SK-N-DZ (cell line): Measurements from ENCODE around the gene ARFGAP2.

Experiments
- DNase-seq: peaks from one replicate; pipeline ENCODE4 v3.0.0-alpha.2; 2015; ENCODE audit warnings: low spot score

ARFGAP2 gene

DNA sequence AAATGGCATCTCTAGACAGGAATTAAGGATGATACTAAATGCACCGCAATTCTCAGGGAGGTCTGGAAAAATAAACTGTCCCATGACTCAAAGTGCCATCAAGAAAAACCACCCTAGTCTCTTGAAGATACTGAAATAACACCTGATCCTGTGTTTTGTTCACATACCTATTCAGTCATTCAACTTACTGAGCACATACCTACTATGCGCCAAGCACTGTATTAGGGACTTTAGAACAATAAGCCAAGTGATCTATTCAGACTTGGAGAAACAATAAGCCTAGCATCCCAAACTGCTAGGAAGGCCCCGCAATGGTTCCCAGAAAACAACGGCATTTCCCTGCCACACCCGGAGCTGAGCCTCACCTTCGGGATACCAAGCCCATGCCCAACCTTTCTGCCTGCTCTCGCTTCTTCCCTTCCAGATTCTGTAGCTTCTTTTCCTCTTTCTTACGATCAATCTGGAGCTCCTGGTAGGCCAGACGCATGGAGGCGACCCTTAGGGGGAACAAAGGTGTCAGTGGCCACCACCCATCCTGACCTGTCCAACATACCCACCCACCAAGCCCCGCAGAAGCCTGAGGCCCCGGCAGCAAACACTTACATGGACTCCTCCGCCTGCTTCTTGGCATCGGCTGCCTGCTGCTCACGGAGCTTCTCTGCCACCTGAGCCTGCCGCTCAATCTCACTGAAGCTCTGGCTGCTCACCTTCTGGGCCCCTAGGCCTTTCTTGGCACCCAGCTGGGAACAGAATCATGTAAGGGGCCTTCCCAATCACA lies 5.4 kb downstream of the ARFGAP2 start:
- DNase-seq = no peak

DNA sequence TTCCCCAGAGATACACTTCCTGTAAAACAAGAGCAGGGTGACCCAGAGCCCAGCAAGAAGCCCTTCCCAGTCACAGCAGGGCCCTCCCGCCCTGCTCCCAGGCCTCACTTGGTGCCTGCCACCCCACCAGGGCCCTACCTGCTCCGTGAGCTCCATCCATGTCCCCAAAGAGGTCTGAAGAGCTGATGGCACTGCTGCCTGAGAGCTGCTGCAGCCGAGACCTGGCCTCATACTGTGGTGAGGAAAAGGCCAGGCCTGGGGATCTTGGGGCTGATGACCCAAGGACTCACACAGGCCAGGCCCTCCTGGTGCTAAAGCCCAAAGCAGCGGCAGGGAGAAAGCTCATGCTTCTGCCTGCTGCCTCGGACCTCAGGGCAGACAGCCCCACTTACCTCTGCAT lies 10.3 kb downstream of the ARFGAP2 start:
- no peak for DNase-seq

DNA sequence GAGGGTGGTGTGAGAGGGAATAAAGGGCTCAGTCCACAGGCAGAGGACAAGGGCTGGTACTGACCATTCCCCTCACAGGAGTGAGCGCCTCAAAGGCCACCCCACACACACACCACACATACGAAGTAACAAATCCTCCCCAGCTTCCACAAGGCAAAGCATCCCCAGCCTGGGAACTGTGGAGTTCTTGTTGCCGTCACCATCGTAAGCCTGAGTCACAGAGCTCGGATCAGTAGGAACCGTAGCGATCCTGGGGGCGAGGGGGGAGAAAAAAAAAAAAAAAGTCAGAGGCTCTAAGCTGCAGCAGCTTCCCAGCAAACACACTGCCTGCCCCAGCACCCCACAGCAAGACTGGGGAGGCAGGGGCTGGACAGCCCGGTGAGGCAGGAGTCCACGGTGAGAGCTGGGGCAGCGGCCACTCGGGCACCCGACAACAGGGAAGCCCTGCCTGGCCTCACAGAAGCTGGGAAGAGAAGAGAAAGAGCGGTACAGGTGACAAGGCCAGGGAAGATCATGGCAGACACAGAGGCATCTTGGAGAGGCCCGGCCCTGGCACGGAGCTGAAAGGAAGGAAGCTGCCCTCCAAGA lies 11.3 kb downstream of the ARFGAP2 start:
- no peak for DNase-seq

DNA sequence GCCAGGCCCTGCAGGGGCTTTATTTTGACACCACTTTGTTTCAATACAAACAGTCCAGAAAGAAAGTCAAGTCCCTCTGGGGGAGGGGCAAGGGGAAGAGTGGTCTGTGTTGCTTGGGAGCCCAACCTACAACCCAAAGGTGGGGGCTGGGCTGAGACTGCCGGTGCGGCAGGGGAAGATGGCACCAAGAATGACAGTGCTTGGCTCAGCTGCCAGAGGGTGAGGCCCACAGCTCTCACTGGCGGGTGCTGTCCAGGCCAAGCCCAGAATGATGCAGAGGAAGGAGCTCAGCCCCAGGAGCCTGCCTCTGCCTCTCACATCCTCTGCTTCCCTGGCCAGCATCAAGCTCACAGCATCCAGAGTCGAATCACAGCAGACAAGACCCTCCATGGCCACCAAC lies 12.4 kb downstream of the ARFGAP2 start:
- DNase-seq = no peak

DNA sequence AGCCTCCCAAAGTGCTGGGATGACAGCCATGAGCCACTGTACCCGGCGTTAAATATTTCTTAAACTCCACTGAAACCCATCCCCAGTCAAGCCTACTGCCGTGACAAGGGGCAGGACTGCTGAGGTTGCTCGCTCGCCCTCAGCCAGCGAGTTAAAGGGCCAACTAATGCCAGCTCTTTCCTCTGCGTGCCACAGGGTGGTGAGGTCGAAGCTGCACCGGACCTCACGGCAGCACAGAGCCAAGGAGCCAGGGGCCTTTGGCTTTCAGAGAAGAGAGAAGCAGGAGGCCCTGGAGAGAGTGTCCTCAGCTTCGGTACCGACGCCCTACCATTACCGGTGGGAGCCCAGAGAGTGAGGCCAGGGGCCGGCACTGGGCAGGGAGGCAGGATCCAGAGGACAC lies 12.8 kb downstream of the ARFGAP2 start:
- DNase-seq = no peak

DNA sequence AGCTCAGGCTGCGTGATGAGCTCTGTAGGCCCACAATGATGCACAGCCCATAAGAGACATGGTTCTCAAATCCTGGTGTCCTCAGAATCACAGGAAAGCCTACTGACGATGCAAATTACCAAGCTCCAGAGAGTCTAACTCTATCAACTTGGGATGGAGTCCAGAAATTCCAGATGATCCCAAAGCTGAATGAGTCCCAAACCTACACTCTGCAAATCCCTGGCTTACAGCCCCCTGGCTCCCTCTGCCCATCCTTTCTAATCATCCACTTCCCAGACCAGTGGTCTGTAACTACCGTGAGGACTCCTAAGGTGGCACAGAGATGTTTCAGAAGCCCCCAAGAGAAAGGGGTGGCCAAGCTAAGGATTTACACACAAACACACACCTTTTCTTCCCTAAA lies 13.5 kb downstream of the ARFGAP2 start:
- no peak for DNase-seq

DNA sequence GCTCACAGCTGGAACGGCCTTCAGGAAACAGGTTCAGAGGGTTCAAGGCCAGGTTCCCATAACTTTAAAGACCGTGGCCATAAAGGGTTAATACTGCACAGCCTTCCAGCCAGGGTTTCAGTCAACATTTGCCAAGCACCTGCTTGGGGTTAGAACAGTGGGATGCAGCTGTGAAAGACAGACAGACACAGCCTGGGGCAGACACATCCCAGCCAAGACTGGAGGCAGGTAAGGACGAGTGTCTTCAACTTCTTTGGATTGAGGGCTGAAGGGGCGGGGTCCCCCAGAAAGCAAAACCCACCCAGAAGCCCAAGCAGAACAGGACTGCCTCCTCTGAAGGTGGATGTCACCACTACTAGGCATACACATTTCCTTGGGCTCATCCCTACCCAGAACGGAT lies 14.3 kb downstream of the ARFGAP2 start:
- DNase-seq = no peak

DNA sequence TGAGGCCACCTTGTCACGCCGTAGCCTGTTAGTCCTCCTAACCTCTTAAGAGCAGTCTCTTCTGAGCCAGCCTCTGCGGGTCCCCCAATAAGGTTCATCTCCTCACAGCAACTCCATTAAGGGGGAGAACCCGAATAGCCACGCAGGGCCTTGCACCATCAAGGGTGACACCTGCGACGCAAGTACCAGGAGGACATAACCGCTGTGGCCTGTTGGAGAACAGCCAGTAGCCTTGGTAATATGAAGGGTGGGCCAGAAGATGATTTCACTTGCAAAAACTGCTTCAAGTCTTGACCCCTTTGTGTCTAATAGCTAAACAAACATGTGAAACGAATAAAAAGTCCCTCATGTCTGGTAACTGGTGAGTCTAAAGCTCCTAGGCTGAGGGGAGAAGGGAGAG lies 14.8 kb downstream of the ARFGAP2 start:
- DNase-seq = no peak

DNA sequence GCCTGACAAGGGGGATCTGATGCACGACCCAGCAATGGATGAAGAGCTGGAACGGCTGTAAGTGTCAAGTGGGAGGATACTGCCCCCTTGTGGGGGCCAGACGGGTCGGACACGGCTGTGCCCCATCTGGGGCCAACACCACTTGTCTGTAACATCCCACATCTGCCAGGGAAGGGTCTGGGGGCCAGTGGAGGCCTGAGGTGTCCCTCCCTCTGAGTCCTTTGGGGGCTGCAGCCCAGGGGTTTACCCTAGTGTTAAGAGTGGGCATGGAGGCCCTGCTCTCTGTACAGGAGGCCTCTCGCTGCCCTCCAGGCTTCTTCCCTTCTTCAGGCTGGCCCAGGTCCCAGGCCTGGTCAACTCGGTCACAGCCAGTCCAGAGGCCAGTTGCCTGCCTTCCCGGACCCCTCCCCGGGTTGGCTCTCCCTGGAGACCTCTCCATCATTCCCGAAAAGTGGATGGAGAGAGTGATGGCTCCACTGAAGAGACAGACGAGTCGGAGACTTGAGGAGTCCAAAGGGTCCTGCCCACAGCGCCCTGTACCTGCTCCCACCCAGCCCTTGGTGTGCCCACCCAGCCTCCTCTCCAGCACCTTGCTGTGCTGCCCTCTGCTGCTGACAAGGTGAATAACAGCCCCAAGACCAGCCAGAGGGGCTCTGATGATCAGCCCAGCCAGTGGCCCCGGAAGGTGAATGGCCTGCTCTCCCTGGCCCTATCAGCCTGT lies 15.4 kb downstream of the ARFGAP2 start:
- DNase-seq = peak; percentile 71

DNA sequence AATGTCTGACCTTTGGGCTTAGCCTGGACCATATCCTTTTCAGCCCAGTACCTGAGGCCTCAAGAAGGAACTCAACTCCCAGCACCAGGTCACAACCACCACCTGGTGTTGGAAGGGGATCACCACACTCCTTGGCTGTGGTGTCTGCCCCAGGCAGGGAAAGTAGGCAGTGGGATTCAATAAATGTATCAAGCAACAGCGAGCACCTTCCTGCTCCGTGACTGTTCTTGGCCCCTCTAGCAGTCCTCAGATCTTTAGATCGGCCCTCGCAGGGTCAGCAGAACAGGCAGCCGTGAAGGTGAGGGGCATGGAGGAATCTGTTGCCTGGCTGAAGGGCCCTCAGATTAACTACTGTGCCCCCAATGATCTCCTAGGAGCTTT lies 15.9 kb downstream of the ARFGAP2 start:
- DNase-seq = no peak

DNA sequence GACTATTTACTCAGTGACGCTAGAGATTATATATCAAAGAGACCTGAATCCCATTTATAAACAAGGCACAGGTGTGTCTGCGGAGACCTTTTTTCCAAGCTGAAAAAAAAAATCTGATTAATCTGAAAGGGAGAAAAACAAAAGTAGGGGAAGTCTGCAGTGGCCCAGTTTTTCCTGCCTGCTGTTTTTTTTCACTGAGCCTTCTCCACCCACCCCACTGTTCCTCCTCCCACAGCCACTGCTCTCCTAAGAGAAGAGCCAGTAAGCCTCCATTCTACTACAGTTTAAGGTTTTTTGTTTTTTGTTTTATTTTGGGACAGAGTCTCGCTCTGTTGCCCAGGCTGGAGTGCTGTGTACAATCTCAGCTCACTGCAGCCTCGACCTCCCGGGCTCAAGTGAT lies 18.4 kb downstream of the ARFGAP2 start:
- DNase-seq = no peak

DNA sequence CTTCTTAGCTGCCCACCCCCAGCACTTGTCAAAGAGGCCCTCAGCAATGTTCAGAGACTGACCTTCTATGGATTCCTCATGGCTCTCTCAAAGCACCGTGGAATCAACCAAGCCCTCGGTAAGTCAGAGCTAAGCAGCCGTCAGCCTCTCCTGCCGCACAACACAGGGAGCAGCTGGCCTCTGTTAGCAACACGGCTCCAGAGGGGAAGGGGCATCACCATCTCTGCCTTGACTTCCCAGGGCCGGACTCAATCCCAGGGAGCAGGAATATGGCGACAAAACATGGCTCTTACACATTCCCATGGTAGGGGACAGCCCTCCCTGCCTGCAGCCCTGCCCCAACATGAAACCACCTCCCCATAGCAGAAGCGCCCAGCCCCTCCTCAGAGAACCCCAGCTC lies 18.9 kb downstream of the ARFGAP2 start:
- no peak for DNase-seq

DNA sequence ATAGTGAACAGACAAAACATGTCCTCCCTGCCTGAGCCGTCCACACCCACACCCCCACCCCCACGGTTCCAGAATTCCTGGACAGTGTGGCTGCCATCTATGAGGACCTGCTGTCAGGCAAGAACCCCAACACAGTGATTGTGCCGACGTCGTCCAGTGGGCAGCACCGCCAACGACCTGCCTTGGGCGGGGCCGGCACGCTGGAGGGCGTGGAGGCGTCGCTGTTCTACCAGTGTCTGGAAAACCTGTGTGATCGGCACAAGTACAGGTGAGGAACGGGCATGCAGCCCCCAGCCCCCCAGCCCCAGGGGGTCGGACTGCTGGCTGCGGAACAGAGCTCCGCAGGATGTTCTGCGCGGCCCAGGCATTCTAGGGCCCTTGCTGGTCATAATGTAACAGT lies 19.7 kb downstream of the ARFGAP2 start:
- DNase-seq = no peak

DNA sequence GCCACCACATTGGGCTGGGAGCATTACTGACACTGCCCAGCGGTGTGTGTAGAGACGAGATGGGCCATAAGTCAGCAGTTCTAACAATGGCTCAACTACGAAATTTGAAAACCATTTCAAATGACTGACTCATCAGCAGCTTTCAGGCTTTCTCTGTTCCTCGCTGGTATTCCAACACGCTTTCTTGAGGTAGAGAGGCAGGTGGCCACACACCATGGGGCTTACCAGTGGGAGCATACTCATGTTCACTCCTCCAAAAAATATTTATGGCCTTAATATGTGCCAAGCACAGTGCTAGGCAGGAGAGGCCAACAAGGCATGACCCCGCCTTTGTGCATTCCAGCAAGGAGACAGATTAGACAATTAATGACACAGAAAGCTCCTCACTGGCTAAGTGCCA lies 20.3 kb downstream of the ARFGAP2 start:
- DNase-seq = no peak

DNA sequence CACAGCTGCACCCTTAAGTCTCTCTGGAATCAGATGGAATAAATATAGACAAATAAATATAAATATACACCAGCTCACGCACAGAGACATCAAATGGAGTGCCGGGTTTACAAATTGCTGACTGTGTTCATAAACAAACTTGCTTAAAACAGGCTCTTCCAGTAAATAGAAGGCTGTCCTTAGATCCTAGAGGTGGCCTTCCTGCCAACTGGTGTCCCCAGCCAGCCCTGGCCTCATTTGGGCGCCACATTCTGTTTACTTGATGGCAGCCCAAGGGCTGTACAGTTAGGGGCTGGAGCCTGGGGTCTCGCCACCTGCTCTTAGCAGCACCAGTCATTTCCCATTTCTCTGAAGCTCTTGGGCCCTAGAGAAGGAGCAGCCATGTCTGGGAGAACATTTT lies 20.8 kb downstream of the ARFGAP2 start:
- no peak for DNase-seq

DNA sequence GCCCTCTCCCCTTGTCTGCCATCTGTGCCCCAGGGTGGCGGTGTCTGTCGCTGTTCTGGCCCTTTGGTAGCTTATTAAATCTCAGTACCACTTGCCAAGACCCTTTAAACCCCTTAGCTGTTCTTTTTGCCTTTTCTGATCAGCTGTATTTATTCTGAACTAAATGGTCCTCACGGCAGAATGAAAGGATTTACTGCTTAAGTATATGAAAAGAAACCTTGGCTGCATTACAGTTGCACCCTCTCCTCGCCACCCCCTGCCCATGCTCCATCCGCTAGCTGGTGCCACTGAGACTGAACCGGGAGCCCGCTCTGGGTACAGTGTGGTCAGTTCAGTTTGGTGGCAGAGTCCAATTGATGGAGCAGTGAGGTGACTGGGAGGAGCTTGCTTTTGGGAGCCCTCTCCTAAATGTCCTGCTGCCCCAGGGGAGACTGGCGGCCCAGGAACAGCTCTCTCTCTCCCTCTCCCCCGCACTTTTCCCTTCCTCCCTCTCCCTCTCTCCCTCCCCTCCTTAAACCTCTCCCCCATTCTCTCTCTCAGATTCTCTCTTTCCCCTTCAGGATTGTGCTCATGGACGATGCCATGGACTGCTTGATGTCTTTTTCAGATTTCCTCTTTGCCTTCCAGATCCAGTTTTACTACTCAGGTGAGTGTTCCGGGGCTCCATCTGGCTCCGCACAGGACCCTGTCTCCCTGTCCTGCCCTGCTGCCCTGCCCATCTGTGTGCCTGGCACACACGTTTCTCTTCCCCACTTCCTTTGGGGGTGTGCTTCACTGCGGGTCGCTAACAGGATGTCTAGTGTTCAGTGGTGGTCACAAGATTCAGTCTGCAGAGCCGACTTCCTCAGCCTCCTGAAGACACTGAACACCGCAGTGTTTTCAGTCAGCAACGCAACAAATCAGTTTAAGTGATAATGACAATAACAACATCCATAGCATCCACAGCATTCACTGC lies 21.8 kb downstream of the ARFGAP2 start:
- DNase-seq = no peak

DNA sequence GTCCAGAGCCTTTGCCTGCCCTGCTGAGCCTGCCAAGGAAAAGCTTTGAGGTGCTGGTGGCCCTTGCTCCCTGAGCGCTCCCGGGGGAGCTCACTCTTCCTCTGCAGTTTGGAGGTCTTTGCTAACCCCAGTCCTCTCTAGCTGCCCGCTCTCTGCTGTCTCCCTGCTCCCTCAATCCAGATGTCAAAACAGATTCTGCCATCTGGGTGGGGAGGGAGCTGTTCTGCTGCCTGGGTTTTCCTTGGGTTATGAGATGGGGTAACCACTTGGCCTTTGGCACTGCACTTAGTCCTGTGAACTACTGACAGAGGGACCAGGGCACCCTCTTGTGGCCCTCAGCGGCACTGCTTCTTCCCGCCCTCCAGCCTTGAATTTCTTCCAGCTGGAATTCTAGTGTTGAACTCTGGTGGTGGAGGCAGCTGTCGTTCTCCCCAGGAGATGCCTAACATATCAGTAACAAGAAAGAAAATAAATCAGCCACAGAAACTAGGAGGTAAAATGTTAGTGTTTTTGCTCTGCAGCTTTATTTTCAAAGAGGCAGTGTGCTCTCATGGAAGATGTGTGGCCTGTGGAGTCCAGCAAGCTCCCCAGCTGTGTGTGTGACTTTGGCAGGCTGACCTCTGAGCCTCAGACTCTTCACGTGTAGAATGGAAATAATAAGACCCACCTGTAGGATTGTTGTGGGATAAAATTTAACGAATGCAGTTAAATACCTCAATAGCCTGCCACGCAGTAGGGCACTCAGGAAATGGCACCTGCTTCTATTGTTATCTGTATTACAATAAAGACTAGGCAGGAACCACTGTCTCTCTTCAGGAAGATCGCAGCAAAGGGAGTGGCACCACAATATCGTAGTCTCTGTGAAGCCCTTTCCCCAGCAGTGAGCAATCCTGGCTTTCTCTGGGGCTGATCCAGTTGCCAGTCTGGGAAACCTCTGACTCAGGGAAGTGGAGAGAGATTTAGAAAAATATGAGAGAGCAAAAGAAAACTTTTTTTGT lies 23.4 kb downstream of the ARFGAP2 start:
- DNase-seq = peak; percentile 74

DNA sequence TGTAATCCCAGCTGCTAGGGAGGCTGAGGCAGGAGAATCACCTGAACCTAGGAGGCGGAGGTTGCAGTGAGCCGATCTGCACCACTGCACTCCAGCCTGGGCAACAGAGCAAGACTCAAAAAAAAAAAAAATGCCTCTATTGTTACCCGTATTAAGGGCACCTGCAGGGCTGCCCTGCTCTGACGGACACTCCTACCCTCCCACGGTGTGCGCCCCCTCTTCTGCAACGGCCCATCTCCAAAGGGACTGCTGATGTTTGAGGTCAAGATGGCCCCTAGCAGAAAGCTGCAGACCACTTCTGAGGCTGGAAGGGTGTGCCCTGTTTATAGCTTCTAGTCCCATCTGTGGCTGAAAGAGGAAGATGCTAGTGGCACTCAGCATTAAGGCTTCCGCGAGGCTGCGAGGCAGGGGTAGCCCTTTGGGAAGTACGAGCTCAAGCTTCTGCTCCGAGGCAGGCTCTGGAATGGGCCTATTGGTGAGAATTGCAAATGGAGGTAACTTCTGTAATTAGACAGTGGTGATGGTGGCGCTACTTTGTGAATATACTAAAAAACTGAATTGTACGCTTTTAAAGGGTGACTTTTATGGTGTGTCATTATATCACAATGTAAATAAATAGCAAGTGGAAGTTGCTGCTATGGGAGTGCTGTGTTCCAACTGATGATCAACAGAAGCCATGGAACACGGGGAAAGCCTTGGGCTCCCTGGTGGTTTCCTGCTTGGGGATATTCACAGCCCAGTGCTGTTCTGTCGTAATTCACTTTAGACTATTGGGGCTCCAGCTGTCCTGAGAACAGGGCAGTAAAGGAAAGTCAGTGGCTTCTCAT lies 24.3 kb downstream of the ARFGAP2 start:
- DNase-seq = no peak

DNA sequence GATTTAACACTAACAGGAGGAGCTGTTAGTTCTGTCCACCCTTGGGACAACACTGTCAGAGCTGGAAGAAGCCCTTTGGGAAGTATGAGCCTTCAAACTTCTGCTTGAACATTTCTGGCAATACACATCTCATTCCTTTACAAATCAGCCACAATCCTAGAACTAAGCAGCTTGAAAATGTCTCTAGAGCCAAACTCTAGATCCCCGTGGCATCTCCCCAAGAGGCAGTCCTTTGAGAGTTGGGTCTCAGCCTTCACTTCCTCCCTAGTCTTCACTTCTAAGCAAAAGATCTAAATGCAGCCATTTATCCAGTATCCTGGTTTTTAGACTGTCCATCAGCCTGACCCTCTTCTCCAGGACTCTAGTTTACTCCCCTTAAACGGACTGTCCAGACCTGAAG lies 26.9 kb downstream of the ARFGAP2 start:
- no peak for DNase-seq
